ENCODE results near the gene ABCD4. TPM values are rescaled to one million over a fixed set of nuclear protein-coding genes. Genes with fewer than 3 reads are reported as not detected.

The ABCD4 gene
- polyA plus RNA-seq (2012; ENCODE audit: insufficient read length, low read depth) = 52.8 TPM

GRCh38 chr14:74302634-74303569 is at the start of gene ABCD4:
Gene ABCD4 (minus strand): TSS chr14:74302934. CDS start chr14:74302912, 22 bp downstream.
- TF ChIP-seq POLR2AphosphoS5 (IDR thresholded peaks at IDR 0.05; ENCODE audit: low read depth, low read length) (peak; percentile 70), SIN3A (IDR thresholded peaks at IDR 0.05; ENCODE audit: borderline replicate concordance, insufficient read depth, low read length) (no peak)

GRCh38 chr14:74350928-74351323 is 48.2 kb upstream of the ABCD4 start:
- no peak for TF ChIP-seq POLR2AphosphoS5 (IDR thresholded peaks at IDR 0.05; ENCODE audit: low read depth, low read length)

GRCh38 chr14:74350211-74350927 is 47.6 kb upstream of the ABCD4 start:
- no peak for TF ChIP-seq FOXP2 (optimal IDR thresholded peaks at IDR 0.05; ENCODE audit: borderline replicate concordance, extremely low read depth, extremely low read length, insufficient read depth)
- TF ChIP-seq REST (IDR thresholded peaks at IDR 0.05; ENCODE audit: insufficient read depth in 1 of 2, low read depth in 2 of 2, low read length in 2 of 2) = no peak
- no peak for TF ChIP-seq POLR2AphosphoS5 (IDR thresholded peaks at IDR 0.05; ENCODE audit: low read depth, low read length)
- no peak for TF ChIP-seq SIN3A (IDR thresholded peaks at IDR 0.05; ENCODE audit: borderline replicate concordance, insufficient read depth, low read length)
- TF ChIP-seq TAF1 (IDR thresholded peaks at IDR 0.05; ENCODE audit: borderline replicate concordance, insufficient read depth, low read length) = no peak

GRCh38 chr14:74349757-74350156 is 47.0 kb upstream of the ABCD4 start:
- TF ChIP-seq TAF1 (IDR thresholded peaks at IDR 0.05; ENCODE audit: borderline replicate concordance, insufficient read depth, low read length) (no peak), FOXP2 (optimal IDR thresholded peaks at IDR 0.05; ENCODE audit: borderline replicate concordance, extremely low read depth, extremely low read length, insufficient read depth) (no peak)

- TF ChIP-seq TAF1 (IDR thresholded peaks at IDR 0.05; ENCODE audit: borderline replicate concordance, insufficient read depth, low read length) = no peak
- TF ChIP-seq REST (IDR thresholded peaks at IDR 0.05; ENCODE audit: insufficient read depth in 1 of 2, low read depth in 2 of 2, low read length in 2 of 2) = no peak
- no peak for TF ChIP-seq FOXP2 (optimal IDR thresholded peaks at IDR 0.05; ENCODE audit: borderline replicate concordance, extremely low read depth, extremely low read length, insufficient read depth)
- no peak for TF ChIP-seq SIN3A (IDR thresholded peaks at IDR 0.05; ENCODE audit: borderline replicate concordance, insufficient read depth, low read length)
- TF ChIP-seq POLR2AphosphoS5 (IDR thresholded peaks at IDR 0.05; ENCODE audit: low read depth, low read length) = no peak
These were observed 46.2 kb upstream of the ABCD4 start for GRCh38 chr14:74348735-74349463.

- no peak for TF ChIP-seq POLR2AphosphoS5 (IDR thresholded peaks at IDR 0.05; ENCODE audit: low read depth, low read length)
- TF ChIP-seq REST (IDR thresholded peaks at IDR 0.05; ENCODE audit: insufficient read depth in 1 of 2, low read depth in 2 of 2, low read length in 2 of 2) = no peak
- no peak for TF ChIP-seq SIN3A (IDR thresholded peaks at IDR 0.05; ENCODE audit: borderline replicate concordance, insufficient read depth, low read length)
- no peak for TF ChIP-seq FOXP2 (optimal IDR thresholded peaks at IDR 0.05; ENCODE audit: borderline replicate concordance, extremely low read depth, extremely low read length, insufficient read depth)
- TF ChIP-seq TAF1 (IDR thresholded peaks at IDR 0.05; ENCODE audit: borderline replicate concordance, insufficient read depth, low read length) = no peak
These were observed 45.6 kb upstream of the ABCD4 start, which contains the start of gene VRTN for GRCh38 chr14:74348241-74348734. Gene VRTN (plus strand): TSS chr14:74348471. CDS start chr14:74356784, 8,313 bp downstream.
